WI38 (cell line): Measurements from ENCODE around the gene PCED1B.
"Not testable (repeated sequence)": the region's sequence is repeated elsewhere in the genome, so short reads cannot be mapped to it uniquely, and the experiment has no call there.

Source experiments
- H3K4me3 ChIP-seq: 2 replicates; pipeline ENCODE4 v1.5.1; 2011; ENCODE audit warnings: low read depth, mild to moderate bottlenecking, control low read depth, low read length
- CTCF ChIP-seq: IDR thresholded peaks from 2 replicates; pipeline ENCODE4 v1.5.1; 2012; ENCODE audit warnings: low read depth, mild to moderate bottlenecking, control low read depth, low read length

The PCED1B gene

GRCh38 chr12:47178014-47178413 lies 98.6 kb downstream of the PCED1B start:
- no peak overlapping the region for H3K4me3 ChIP-seq
- no peak for TF ChIP-seq CTCF

GRCh38 chr12:47182164-47182938 lies 102.9 kb downstream of the PCED1B start:
- not testable (repeated sequence) for H3K4me3 ChIP-seq

- no peak for TF ChIP-seq CTCF
- no peak overlapping the region for H3K4me3 ChIP-seq
Measured at GRCh38 chr12:47184229-47184628, 104.8 kb downstream of the PCED1B start.

GRCh38 chr12:47184813-47185212 lies 105.4 kb downstream of the PCED1B start:
- no peak overlapping the region for H3K4me3 ChIP-seq
- no peak for TF ChIP-seq CTCF

- no peak for TF ChIP-seq CTCF
- no peak overlapping the region for H3K4me3 ChIP-seq
Measured at GRCh38 chr12:47186246-47186645, 106.8 kb downstream of the PCED1B start.

- no peak for TF ChIP-seq CTCF
- H3K4me3 ChIP-seq, result no peak overlapping the region
Measured at GRCh38 chr12:47188576-47189441, 109.4 kb downstream of the PCED1B start.

- no peak overlapping the region for H3K4me3 ChIP-seq
- TF ChIP-seq CTCF, result no peak
Measured at GRCh38 chr12:47189728-47190127, 110.3 kb downstream of the PCED1B start.
